GM19438 (cell line): Measurements from ENCODE around the gene NCMAP.
"Not testable (repeated sequence)": the region's sequence is repeated elsewhere in the genome, so short reads cannot be mapped to it uniquely, and the experiment has no call there.

ENCODE experiments used
- ATAC-seq: cut with Tn5 transposase; IDR thresholded peaks from one replicate; pipeline ENCODE4 v1.9.1; 2021; ENCODE audit warnings: low read depth; ENCODE audit not compliant: unreplicated experiment

The NCMAP gene

DNA sequence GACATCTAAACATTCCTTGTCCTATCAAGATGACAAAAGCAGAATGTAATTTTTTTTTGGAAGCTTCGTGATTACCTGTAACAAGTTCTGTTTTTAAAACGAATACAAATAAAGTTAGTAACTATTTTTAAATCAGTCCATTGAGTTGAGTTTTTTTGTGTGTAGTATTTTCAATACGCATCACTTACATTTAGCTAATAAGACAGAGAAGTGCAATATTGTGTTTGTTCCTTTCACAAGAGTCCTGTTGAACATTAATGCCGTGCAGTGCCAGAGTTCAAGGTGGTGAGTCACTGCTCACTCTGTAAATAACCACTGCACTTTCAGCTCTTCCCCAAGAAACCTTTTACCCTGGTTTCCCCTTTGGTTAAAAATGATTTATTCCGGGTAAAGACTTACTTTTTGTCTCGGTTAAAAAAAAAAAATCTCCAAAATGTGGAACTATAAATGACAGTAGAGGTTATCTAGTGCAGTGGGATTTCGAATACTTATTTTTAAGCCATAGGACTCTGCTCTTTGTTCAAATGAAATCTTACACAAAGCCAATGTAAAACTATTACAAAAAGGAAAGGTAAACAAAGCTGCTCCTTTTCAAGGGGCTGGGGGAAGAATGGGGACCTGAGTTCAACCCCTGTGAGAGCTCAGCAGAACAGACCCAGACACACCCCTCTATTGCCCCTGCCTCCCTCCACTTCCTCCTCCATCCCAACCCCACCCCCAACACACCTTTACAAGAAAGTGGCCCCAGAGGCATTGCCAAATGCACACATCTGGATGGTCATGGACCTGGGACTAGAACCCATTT, 14.8 kb upstream of the NCMAP start:
- ATAC-seq, result no peak

DNA sequence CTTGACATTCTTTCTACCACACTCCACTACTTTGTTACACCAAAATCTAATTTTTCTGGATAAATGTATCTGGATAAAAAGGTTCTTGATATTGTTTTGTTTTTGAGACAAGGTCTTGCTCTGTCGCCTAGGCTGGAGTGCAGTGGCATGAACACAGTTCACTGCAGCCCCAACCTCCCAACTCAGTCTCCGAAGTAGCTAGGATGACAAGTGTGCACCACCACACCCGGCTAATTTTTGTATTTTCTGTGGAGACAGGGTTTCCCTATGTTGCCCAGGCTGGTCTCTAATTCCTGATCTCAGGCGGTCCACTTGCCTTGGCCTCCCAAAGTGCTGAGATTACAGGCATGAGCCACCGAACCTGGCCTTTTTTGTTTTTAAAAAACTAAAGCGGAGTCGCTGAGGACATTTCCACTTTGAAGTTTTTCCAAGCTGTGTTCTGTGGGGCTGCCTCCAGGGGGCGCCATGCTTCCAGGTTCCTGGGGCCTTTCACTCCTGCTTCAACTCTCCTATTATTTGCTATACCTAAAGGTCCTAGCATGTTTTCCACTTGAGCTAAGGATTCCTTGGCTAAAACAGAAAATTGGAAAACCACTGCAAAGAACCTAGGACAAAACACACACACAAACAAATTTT, 14.1 kb upstream of the NCMAP start:
- no peak for ATAC-seq

DNA sequence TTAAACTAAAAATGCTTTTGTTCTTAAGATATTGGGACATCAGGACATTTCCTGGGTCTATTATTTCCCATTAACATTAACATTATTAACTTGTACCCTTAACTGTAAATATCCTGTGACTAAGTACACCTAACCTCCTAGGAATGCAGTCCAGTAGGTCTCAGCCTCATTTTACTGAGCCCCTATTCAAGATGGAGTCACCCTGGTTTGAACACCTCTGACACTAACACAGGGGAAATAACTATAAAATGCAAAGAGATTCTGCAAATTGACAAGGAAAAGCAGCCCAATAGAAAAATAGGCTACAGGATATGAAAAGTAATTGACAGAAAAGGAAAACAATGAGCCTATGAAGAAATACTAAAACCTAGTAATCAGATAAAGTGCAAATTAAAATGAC, 11.6 kb upstream of the NCMAP start:
- ATAC-seq, result no peak

DNA sequence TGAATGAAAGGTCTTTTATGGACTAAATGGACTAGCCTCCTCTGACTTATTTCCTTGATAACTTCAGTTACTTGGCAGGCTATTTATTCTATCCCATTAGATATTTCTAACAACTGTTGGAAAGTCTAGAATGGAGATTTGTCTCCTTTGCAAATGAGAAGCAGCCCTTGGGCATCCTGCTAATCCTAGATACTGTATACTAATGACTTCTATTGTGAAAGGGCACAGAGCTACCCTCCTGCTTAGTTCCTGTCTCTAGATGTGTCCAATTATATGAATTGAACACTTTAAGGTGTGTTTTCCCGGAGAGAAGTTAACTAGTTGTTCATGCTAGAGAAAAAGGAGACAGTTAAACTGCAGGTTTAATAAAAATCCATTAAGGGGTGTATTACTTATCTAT, 10.2 kb upstream of the NCMAP start:
- ATAC-seq, result no peak

DNA sequence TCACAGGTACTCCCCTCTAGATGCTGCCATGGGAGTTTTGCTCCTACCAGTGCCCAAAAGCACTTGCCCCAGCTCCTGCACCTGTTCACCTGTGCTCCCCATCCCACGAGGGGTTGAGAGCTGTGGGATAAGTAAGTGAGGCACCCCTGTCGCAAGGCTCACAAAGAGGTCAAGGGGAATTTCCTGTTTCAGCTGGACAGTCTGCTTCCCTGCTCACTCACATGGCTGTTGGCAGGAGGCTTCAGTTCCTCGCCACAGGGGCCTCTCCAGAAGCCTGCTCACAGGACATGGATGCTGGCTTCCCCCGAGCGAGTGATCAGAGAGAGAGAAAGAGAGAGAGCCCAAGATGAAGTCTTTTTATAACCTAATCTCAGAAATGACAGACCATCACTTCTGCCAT, 8.7 kb upstream of the NCMAP start:
- no peak for ATAC-seq

DNA sequence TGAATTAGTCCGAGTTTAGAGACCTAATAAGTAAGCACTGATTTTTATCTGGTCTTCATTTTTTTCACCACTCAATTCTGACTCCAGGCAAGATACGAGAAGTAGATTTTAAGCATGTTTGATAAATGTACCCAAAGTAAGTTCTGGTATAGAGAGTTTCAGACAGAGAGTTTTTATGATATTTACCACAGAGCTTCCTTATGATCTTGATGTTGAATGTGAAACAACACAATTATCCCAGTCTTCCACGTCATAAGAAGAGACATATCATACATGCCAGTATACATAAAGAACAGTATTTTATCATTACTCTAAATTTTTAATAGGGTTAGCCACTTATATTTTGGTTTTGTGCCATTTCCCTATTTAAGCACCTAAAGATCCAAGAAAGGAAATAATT, 7.8 kb upstream of the NCMAP start:
- ATAC-seq, result no peak

DNA sequence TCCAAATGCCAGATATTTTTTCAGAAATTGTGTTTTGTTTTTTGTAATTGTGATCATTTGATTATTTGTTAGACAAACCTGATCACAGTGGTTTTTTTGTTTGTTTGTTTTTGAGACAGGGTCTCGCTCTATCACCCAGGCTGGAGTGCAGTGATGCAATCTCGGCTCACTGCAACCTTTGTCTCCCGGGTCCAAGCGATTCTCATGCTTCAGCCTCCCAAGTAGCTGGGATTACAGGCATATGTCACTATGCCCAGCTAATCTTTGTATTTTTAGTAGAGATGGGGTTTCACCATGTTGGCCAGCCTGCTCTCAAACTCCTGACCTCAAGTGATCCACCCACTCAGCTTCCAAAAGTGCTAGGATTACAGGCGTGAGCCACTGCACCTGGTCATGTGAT, 6.7 kb upstream of the NCMAP start:
- not testable (repeated sequence) for ATAC-seq

DNA sequence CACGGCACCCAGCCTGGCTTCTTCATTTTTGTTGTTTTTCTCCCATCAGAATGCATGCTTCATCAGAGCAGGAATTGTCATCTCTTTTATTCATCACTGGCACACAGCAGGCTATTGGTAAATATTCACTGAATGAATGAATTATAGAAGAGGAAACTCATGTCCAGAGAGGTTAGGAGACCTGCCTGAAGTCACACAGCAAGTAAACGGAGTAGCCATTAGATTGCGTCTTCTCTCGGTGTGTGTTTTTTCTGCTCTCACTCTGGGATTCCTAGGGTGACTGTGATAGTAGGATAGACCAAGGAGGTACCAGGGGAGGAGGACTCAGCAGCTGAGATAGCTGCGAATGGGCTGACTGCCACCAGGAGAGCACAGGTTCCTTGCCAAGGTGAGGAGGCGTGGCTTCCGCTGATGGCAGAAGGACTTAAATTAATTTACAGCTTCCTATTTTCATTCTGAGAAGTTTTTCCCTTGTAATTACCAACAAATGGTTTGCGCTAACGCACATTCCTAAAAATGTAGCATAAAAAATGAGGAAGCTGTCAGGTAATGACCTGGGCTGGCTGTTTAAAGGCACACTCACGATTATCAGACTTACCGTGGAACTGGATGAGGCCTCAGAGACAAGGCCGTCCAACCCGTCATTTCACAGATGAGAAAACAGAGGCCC, 4.5 kb upstream of the NCMAP start:
- no peak for ATAC-seq

DNA sequence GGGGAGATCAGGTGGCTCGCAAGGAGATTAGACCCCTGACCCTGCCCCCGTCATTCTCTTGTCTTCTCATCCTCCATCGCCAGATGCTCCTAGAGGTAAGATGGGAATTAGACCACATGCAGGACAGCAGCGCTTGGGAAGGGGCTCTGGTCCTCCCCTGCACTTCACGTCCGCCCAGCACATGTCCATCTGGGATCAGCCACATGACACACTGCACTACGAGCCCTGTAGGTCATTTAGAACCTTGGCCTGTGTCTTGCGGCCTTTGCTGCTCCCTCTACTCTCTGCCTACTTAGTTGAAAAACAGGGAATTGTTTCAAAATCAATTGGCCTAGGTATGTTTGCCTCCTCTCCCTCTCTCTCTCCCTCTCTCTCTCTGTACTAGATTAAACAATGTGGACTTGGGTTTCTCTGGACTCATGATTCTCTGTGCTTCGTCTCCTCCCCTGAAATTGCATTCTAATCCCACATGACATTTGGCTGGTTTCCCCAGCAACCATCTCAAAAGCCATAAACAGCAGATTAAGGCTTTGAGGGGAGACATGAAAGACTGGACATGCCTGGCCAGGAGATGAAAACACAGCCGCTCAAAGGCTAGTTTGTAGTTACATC, 3.8 kb upstream of the NCMAP start:
- no peak for ATAC-seq

DNA sequence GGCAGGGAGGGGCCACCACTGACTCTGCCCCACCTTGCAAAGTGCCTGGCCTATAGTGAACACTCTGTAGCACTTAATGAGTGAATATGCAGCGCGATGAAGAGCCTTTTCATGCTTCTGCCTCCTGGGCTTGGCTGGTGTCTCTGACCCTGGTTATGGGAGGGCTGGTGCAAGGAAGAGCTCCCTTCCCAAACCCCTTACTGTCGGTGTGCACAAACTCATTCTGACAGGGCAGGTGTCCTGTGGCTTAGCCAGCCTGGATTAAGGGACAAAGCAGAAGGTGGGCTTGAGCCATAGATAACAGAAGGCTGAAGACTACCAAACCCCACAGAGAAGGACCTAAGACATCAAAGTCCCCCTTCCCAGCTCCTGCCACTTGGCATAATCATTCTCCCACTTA, 2.0 kb upstream of the NCMAP start:
- no peak for ATAC-seq

DNA sequence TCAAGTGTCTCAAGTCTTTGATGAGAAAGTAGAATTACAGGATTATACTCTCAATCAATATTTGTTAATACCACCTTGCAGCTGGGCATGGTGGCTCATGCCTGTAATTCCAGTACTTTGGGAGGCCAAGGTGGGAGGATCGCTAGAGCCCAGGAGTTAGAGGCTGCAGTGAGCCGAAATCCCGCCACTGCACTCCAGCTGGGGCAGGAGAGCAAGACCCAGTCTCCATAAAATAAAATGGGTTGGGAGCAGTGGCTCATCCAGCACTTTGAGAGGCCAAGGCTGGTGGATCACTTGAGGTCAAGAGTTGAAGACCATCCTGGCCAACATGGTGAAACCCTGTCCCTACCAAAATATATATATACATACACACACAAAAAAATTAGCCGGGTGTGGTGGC, 1.2 kb upstream of the NCMAP start:
- ATAC-seq, result no peak

DNA sequence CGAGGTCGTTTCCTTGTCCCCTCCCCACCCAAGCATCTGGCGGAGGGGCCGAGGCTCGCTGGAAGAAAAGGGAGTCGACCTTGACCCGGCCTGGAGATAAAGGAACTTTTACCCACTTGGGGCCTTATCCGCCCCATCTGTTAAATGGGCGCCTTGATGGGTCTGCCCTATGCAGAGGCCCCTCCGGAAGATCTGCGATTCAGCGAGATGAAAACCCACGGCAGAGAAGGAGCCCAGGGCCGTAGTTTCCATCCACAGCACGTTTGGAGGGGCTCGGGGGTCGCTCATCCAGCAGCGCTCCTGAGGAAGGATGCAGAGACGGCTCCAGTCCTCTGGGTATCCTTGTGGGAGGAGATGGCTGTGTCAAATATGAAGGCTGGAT, 518 bp downstream of the NCMAP start:
- ATAC-seq, result no peak

DNA sequence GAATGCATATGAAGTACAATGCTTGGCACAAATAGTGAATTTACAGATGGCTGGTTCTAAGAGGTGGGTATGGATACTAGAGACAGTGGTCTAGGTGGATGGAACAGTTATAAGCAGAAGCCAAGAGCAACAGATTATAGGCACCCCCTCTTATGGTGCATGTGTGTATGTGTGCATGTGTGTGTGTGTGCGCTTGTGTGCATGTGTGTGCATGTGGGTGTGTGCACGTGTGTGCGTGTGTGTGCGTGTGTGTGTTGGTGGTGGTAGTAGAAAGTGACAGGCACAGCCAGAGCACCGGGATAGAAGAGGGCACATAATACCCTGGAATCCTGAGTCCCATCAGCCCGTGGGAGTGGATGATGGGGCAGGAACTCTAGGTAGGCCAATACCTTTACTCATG, 1.3 kb downstream of the NCMAP start:
- no peak for ATAC-seq

DNA sequence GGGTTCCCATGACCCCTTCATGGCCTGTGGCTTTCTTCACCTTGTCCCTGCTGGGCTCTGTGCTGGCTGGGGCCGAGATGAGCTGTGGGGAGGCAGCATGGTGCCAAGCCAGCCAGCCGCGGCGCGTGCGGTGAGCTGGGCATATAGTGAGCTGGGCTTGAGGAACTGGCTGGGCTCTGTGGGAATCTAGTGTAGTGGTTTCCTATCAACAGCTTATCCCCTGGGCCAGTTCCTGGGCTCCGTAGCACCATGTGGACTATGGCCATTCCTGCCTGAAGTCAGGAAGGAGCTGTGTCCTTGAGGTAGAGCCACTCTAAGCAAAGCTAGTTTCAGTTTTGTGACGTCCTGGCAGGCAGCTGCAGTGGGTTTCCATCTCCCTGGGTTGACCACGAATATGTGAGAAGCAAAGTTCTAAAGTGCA, 1.8 kb downstream of the NCMAP start:
- no peak for ATAC-seq

DNA sequence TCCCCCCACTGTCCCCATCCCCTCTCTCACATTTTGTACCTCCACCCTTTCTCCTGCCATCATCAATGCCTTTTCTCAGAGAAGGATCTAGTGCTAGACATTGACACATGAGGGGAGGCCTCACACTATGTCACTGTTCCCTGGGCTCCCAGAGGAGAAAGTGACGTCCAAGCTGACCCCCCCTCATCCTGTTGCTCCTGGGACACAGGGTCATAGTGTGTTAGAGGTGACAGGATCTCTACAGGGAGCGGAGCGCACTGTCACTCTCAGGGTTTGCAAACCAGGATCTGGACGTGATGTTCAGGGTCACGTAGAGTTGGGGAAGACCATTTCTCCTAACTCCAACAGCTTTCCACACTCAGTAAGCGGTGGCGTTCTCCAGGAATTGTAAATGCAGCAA, 2.6 kb downstream of the NCMAP start:
- ATAC-seq, result no peak

DNA sequence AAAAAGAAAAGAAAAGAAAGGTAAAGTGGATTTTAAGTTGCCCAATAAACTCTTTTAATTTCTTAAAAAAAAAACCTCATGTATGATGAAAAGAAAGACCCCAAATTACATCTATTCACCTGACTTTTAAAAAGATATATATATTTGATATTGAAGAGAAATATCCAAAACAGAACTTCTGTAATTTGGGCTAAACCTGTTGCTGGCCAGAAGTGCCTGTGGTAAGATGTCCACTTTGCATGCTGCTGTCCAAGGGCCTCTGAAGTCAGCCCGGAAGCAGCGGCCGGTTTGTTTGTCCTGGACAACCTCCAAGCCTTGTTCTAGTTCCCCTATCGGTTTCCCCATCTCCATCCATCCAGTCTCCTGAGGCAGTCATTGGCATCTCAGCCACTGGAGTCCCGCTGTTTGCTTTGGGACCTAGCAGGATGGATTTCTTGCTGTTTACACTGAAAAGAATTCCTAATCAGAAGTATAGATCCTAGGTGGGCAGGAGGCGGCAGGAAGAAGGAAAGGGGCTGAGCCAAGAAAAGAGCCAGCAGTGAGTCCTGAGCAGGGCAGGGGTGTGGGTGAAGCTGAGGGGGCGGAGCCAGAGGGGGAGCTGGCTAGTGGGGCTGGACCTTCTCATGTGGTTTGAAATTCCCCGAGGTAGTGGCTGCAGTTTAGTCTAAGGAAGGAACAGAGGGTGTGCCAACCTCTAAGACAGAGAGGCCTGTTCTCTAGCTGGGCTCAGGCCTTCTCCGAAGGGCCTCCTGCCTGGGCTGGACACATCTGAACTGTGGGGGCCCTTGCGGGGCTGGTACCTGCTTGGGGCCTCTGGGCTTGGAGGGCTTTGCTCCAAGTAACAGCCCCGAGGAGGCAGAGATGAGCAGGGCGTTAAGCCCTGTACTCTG, 3.3 kb downstream of the NCMAP start:
- ATAC-seq, result no peak

DNA sequence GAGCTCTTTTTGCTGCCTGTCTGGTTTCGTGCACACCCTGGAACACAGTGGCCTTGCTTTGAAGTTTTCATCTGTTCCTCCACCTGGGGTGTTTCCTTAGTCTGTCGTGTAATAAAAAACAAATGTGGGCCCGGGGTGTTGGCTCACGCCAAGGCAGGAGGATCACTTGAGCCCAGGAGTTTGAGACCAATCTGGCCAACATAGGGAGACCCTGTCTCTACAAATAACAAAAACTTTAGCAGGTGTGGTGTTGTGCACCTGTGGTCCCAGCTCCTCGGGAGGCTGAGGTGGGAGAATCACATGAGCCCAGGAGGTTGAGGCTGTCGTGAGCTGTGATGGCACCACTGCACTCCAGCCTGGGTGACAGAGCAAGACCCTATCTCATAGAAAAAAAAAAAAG, 4.5 kb downstream of the NCMAP start:
- ATAC-seq, result no peak

DNA sequence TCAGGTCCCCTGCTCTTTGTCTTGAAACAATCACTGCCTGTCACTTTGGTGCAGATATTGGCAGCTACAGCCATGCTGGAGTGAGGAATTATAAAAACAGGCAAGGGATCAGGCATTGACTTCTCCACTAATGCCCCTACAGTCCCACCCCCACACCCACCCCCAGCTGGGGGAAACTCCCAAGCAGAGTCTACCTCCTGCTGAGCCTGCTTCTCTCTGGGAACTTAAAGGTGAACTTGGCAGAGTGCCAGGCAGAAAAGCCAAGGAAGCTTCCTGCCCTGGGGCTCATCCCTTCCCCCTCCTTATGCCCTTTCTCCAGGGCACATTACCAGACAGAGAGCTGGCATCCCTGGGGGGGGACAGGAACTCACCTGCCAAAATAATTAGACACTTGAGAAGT, 6.7 kb downstream of the NCMAP start:
- ATAC-seq, result no peak

DNA sequence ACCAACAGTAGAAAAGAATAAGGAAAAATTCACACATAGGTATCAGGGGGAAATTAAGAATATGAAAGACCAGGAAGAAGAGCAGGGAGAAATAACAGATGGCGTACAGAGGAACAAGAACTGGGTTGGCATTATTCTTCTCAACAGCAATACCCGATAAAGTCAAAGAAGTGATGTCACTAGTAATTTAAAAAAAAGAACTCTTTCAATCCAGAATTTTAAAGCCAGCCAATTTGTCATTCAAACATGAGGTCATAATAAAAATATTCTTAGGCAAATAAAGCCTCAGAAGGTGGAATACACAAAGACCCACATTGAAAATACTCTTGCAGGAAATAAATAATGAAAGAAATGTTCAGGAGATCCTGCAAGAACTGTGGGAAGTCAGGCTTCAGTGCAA, 8.8 kb downstream of the NCMAP start:
- no peak for ATAC-seq

DNA sequence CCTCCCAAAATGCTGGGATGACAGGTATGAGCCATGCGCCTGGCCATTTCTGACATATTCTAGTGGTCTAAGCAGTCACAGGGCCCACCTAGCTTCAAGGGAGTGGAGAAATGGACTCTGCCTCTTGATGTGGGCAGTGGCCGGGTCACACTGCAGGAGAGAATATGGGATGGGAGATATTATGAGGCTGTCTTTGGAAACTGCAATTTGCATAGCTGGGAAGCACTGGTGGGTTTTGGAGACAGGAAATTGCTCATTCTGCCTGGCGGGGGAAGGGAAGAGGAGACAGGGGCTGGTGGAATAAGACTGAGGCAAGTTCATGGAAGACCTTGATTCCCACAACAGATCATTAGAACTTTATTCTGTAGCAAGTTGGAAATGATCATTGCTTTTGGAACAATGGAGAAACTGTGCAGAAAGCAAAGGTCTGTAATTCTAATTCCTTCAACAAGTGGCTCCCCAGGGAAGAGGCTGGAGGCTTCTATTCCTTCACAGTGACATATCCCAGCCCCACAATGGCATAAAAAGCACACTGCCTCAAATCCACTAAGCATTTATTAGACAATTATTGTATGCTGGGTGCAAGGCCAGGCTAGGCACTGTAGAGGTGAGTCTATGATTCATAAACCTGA, 10.5 kb downstream of the NCMAP start:
- ATAC-seq, result no peak
